Ovary (tissue), 9 donors: Measurements from ENCODE around the gene FOXO1. TPM values are rescaled to one million over a fixed set of nuclear protein-coding genes. Genes with fewer than 3 reads are reported as not detected.

Source experiments
- DNase-seq, 5 donors: peaks; one replicate each; pipeline ENCODE4 v3.0.0-alpha.2; 2019 to 2020
- H3K27ac ChIP-seq, 2 donors: fragments of 200-600 bp; one replicate each; pipeline versions ENCODE4 v1.5.1 to v1.8.0; 2019 to 2022
- H3K27me3 ChIP-seq: fragments of 200-600 bp; one replicate; pipeline ENCODE4 v1.8.0; 2022
- H3K36me3 ChIP-seq: fragments of 200-600 bp; sonication (generic); one replicate; pipeline ENCODE4 v1.5.1; 2019
- H3K4me1 ChIP-seq: one replicate; pipeline ENCODE4 v1.8.1; 2013; ENCODE audit warnings: mild to moderate bottlenecking, moderate library complexity; ENCODE audit not compliant: insufficient read depth
- H3K4me3 ChIP-seq: fragments of 200-600 bp; sonication (generic); one replicate; pipeline ENCODE4 v1.5.1; 2017
- H3K9me3 ChIP-seq, 2 donors: fragments of 200-600 bp in 1 of 2; sonication (generic) in 1 of 2; one replicate each; pipeline versions ENCODE4 v1.5.1 to v1.8.1; 2013 to 2019; ENCODE audit warnings: mild to moderate bottlenecking in 1 of 2, moderate library complexity in 1 of 2
- CTCF ChIP-seq, 3 donors: fragments of 450-650 bp in 2 of 3; fragments of 200-600 bp in 1 of 3; IDR thresholded peaks; one replicate each; pipeline versions ENCODE4 v1.5.1 to v1.8.0; 2016 to 2022; ENCODE audit warnings: antibody characterized with exemption in 3 of 3, mild to moderate bottlenecking in 1 of 3
- EP300 ChIP-seq: sonication (generic); formaldehyde crosslinking; IDR thresholded peaks from one replicate; pipeline ENCODE4 v1.6.1; 2017; ENCODE audit warnings: antibody characterized with exemption
- POLR2A ChIP-seq: fragments of 450-650 bp; IDR thresholded peaks from one replicate; pipeline ENCODE4 v1.6.1; 2017; ENCODE audit warnings: antibody characterized with exemption, mild to moderate bottlenecking, moderate library complexity
- WGBS, 3 donors: extraction: QIAGEN DNeasy Blood & Tissue Kit in 1 of 3; methylation state at CpG; one replicate each; pipeline versions ENCODE4 v1.1.5 to v1.1.7; 2013 to 2017; 5-methylcytosine and 5-hydroxymethylcytosine counted together
- intact Hi-C, 4 donors: fragments of 100-400 bp; cut with DNase I; formaldehyde crosslinking; loops; one replicate each; pipeline versions ENCODE4 v1.11.0 to v1.15.1; 2022 to 2023
- polyA plus RNA-seq, 2 donors: library from polyadenylated mRNA; stranded (reverse); fragments of 200-250 nt in 1 of 2; fragments of 350-450 nt in 1 of 2; fragmentation: Illumina TruSeq in 1 of 2; extraction: RNeasy Lipid Tissue Mini Kit (QIAGEN cat#74804) in 1 of 2; gene quantifications; one replicate each; pipeline ENCODE4 v1.2.3, GENCODE V29; 2013 to 2014
- total RNA-seq, 7 donors: library from RNA; depleted of rRNA in 2 of 7; stranded (reverse); fragments of >200 nt in 2 of 7; fragmentation: NEBNext Ultra II Directional in 3 of 7; extraction: Animal tissue kit (Norgen Biotek cat#: 25700) in 3 of 7; gene quantifications; one replicate each; pipeline versions ENCODE4 v1.1.0 to v1.2.4, GENCODE V29; 2016 to 2023
- donor health status: DM: no; HTN: no; CAD: no; lungs with moderate emphysema.
- donor health status: DM: no; HTN: no; CAD: no.
- donor health status: Bipolar disorder and iron deficiency.
- donor health status: DM: yes; HTN: yes; CAD: no.
- donor health status: DM: no; HTN: no; CAD: no.
- donor health status: DM: yes; HTN: yes; CAD: no.

FOXO1 gene
- total and polyA plus RNA-seq, 9 donors = 51.5 to 157 (median 107) TPM

GRCh38 chr13:40640845-40641458 is 25.5 kb downstream of the FOXO1 start:
- Histone ChIP-seq H3K27ac (no peak overlapping the region), H3K4me3 (no peak overlapping the region), H3K36me3 (no peaks in the 10 kb centered on the region), H3K4me1 (peaks cover 29% of the 10 kb centered on the region), H3K27me3 (no peaks in the 10 kb centered on the region), H3K9me3 (no peaks in the 10 kb centered on the region)
- DNase-seq = no peak
- TF ChIP-seq CTCF (IDR thresholded peaks at IDR 0.05) (no peak), POLR2A (no peak), EP300 (no peak)
- 83 to 88% (median 85%) methylated on average over 11 of the region's 11 CpGs for WGBS, 3 donors
- intact Hi-C loops = no loop called here

DNA sequence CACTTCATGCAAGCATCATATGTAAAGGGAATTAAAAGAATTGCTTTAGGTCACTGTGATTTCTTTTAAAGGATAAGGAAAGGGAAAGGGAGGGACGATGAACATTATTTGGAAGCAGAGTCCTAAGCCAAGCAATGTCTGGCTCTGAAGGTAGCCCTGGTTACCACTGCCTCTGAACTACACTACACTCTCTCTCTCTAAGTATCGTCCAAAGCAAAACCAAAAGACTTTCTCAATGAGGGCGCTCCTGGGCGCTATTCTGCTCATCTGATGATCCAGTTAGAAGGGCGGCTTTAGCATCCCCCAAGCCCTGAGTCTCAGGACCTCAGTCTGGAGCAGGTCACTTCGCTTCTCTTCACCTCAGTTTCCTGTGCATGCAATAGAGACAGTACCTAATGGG is 26.2 kb downstream of the FOXO1 start:
- H3K36me3 ChIP-seq = no peaks in the 10 kb centered on the region
- TF ChIP-seq POLR2A = no peak
- no peak for TF ChIP-seq CTCF (IDR thresholded peaks at IDR 0.05)
- no peak for TF ChIP-seq EP300
- H3K4me3 ChIP-seq = no peak overlapping the region
- 57 to 65% (median 61%) methylated on average over 6 of the region's 6 CpGs for WGBS, 3 donors
- H3K4me1 ChIP-seq = peaks cover 31% of the 10 kb centered on the region
- DNase-seq = no peak
- H3K27me3 ChIP-seq = no peaks in the 10 kb centered on the region
- H3K9me3 ChIP-seq = no peaks in the 10 kb centered on the region
- peak overlapping the region in 1 of 2 donors; percentile 2 for H3K27ac ChIP-seq
- intact Hi-C loops = no loop called here

GRCh38 chr13:40639221-40639681 is 27.2 kb downstream of the FOXO1 start:
- Histone ChIP-seq H3K9me3 (no peaks in the 10 kb centered on the region), H3K27me3 (no peaks in the 10 kb centered on the region), H3K36me3 (no peaks in the 10 kb centered on the region), H3K27ac (peak overlapping the region in 1 of 2 donors; percentile 2), H3K4me3 (no peak overlapping the region), H3K4me1 (peaks cover 28% of the 10 kb centered on the region)
- TF ChIP-seq POLR2A (no peak), EP300 (no peak), CTCF (IDR thresholded peaks at IDR 0.05) (no peak)
- 27 to 34% (median 29%) methylated on average over 4 of the region's 4 CpGs for WGBS, 3 donors
- intact Hi-C loops = no loop called here
- DNase-seq = no peak

DNA sequence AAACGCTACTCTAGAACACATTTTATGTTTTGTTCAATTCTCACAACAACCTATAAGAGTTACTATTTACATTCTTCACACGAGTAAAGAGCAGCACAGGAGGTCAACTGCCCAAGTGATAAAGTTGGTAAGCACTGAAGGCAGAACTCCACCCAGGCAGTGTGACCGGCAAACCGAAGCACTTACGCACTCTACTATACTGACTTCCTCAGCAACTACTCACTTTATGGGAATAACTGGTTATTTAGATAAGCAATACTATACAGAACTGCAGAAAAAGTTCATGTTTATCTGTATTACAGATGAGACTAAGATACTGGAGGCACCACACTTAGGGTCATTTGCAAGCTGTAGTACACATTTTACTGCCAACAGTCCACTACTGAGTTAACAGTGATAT is 28.8 kb downstream of the FOXO1 start:
- intact Hi-C loops = no loop called here
- Histone ChIP-seq H3K36me3 (no peaks in the 10 kb centered on the region), H3K4me1 (peaks cover 24% of the 10 kb centered on the region), H3K4me3 (no peak overlapping the region), H3K27ac (no peak overlapping the region), H3K27me3 (no peaks in the 10 kb centered on the region), H3K9me3 (no peaks in the 10 kb centered on the region)
- 16 to 34% (median 23%) methylated on average over 5 of the region's 5 CpGs for WGBS, 3 donors
- TF ChIP-seq EP300 (no peak), CTCF (IDR thresholded peaks at IDR 0.05) (no peak), POLR2A (no peak)
- no peak for DNase-seq
